Suprapubic skin (tissue), 4 donors: ENCODE measurements around the gene HIPK3. TPM values are rescaled to one million over a fixed set of nuclear protein-coding genes. Genes with fewer than 3 reads are reported as not detected.

Experiments
- DNase-seq, 2 donors: peaks; one replicate each; pipeline ENCODE4 v3.0.0-alpha.2; 2019; ENCODE audit warnings: low spot score in 2 of 2
- H3K27ac ChIP-seq: fragments of 200-600 bp; sonication (generic); one replicate; pipeline ENCODE4 v1.5.1; 2019
- H3K27me3 ChIP-seq: fragments of 200-600 bp; sonication (generic); one replicate; pipeline ENCODE4 v1.5.1; 2019
- H3K36me3 ChIP-seq: fragments of 200-600 bp; sonication (generic); one replicate; pipeline ENCODE4 v1.5.1; 2019
- H3K4me1 ChIP-seq: fragments of 200-600 bp; sonication (generic); one replicate; pipeline ENCODE4 v1.5.1; 2019
- H3K4me3 ChIP-seq: fragments of 200-600 bp; sonication (generic); one replicate; pipeline ENCODE4 v1.5.1; 2019; ENCODE audit warnings: mild to moderate bottlenecking
- H3K9me3 ChIP-seq: fragments of 200-600 bp; sonication (generic); one replicate; pipeline ENCODE4 v1.5.1; 2019
- CTCF ChIP-seq, 2 donors: fragments of 200-600 bp in 1 of 2; fragments of 450-650 bp in 1 of 2; sonication (generic) in 1 of 2; IDR thresholded peaks; one replicate each; pipeline ENCODE4 v1.5.1; 2016 to 2019; ENCODE audit warnings: antibody characterized with exemption in 2 of 2, mild to moderate bottlenecking in 1 of 2, moderate library complexity in 1 of 2
- EP300 ChIP-seq: sonication (generic); formaldehyde crosslinking; IDR thresholded peaks from one replicate; pipeline ENCODE4 v1.6.1; 2017; ENCODE audit warnings: antibody characterized with exemption
- POLR2A ChIP-seq, 2 donors: fragments of 450-650 bp; IDR thresholded peaks; one replicate each; pipeline ENCODE4 v1.6.1; 2017; ENCODE audit warnings: antibody characterized with exemption in 2 of 2, mild to moderate bottlenecking in 2 of 2, moderate library complexity in 2 of 2
- POLR2AphosphoS5 ChIP-seq, 3 donors: sonication (generic); formaldehyde crosslinking; IDR thresholded peaks; one replicate each; pipeline ENCODE4 v1.6.1; 2017; ENCODE audit warnings: antibody characterized with exemption in 3 of 3
- whole genome bisulfite sequencing: methylation state at CpG from one replicate; pipeline ENCODE4 v1.1.5; 2018; 5-methylcytosine and 5-hydroxymethylcytosine counted together
- total RNA-seq, 4 donors: library from RNA; depleted of rRNA; stranded (reverse); fragments of >200 nt; gene quantifications; one replicate each; pipeline ENCODE4 v1.1.0, GENCODE V29; 2016

HIPK3 gene
- total RNA-seq, 4 donors from 2014 or later, result 76.4 to 110 (median 90.6) TPM

GRCh38 chr11:33271059-33271458 is 13.9 kb downstream of the HIPK3 start:
- DNase-seq, result no peak
- H3K4me1 ChIP-seq, result peaks cover 55% of the 10 kb centered on the region
- WGBS, result 81% methylated on average over 3 of the region's 3 CpGs
- no peaks in the 10 kb centered on the region for H3K36me3 ChIP-seq
- TF ChIP-seq POLR2A (IDR thresholded peaks at IDR 0.05), result no peak
- no peaks in the 10 kb centered on the region for H3K9me3 ChIP-seq
- H3K27me3 ChIP-seq, result no peaks in the 10 kb centered on the region
- H3K27ac ChIP-seq, result no peak overlapping the region
- H3K4me3 ChIP-seq, result no peak overlapping the region

GRCh38 chr11:33272338-33273107 is 15.3 kb downstream of the HIPK3 start:
- no peak overlapping the region for H3K4me3 ChIP-seq
- DNase-seq, result no peak
- no peaks in the 10 kb centered on the region for H3K36me3 ChIP-seq
- WGBS, result 82% methylated on average over 13 of the region's 13 CpGs
- H3K27me3 ChIP-seq, result no peaks in the 10 kb centered on the region
- H3K4me1 ChIP-seq, result peaks cover 51% of the 10 kb centered on the region
- TF ChIP-seq EP300, result no peak
- no peak for TF ChIP-seq CTCF (IDR thresholded peaks at IDR 0.05)
- no peak for TF ChIP-seq POLR2AphosphoS5 (IDR thresholded peaks at IDR 0.05)
- TF ChIP-seq POLR2A (IDR thresholded peaks at IDR 0.05), result no peak
- no peak overlapping the region for H3K27ac ChIP-seq
- H3K9me3 ChIP-seq, result no peaks in the 10 kb centered on the region

GRCh38 chr11:33273656-33274055 is 16.5 kb downstream of the HIPK3 start:
- no peak for DNase-seq
- peaks cover 51% of the 10 kb centered on the region for H3K4me1 ChIP-seq
- no peak for TF ChIP-seq EP300
- TF ChIP-seq POLR2A (IDR thresholded peaks at IDR 0.05), result no peak
- no peak for TF ChIP-seq POLR2AphosphoS5 (IDR thresholded peaks at IDR 0.05)
- TF ChIP-seq CTCF (IDR thresholded peaks at IDR 0.05), result no peak

GRCh38 chr11:33280411-33280810 is 23.2 kb downstream of the HIPK3 start:
- DNase-seq, result no peak
- Histone ChIP-seq H3K4me1 (peaks cover 15% of the 10 kb centered on the region), H3K27me3 (no peaks in the 10 kb centered on the region), H3K4me3 (no peak overlapping the region), H3K27ac (no peak overlapping the region), H3K36me3 (no peaks in the 10 kb centered on the region), H3K9me3 (no peaks in the 10 kb centered on the region)
- TF ChIP-seq CTCF (IDR thresholded peaks at IDR 0.05) (no peak), EP300 (no peak), POLR2A (IDR thresholded peaks at IDR 0.05) (no peak), POLR2AphosphoS5 (IDR thresholded peaks at IDR 0.05) (no peak)

More at GRCh38 chr11:33273656-33274055, 16.5 kb downstream of the HIPK3 start:
- H3K36me3 ChIP-seq, result no peaks in the 10 kb centered on the region
- no peak overlapping the region for H3K4me3 ChIP-seq
- no peak overlapping the region for H3K27ac ChIP-seq
- no peaks in the 10 kb centered on the region for H3K27me3 ChIP-seq
- H3K9me3 ChIP-seq, result no peaks in the 10 kb centered on the region

GRCh38 chr11:33281758-33282157 is 24.6 kb downstream of the HIPK3 start:
- DNase-seq, result no peak
- no peak overlapping the region for H3K27ac ChIP-seq
- H3K36me3 ChIP-seq, result peaks cover 5% of the 10 kb centered on the region
- H3K27me3 ChIP-seq, result no peaks in the 10 kb centered on the region
- H3K4me3 ChIP-seq, result no peak overlapping the region
- TF ChIP-seq EP300 (no peak), CTCF (IDR thresholded peaks at IDR 0.05) (no peak), POLR2A (IDR thresholded peaks at IDR 0.05) (no peak), POLR2AphosphoS5 (IDR thresholded peaks at IDR 0.05) (no peak)
- H3K4me1 ChIP-seq, result peaks cover 11% of the 10 kb centered on the region
- no peaks in the 10 kb centered on the region for H3K9me3 ChIP-seq

- Histone ChIP-seq H3K36me3 (peaks cover 14% of the 10 kb centered on the region), H3K27me3 (no peaks in the 10 kb centered on the region), H3K9me3 (no peaks in the 10 kb centered on the region), H3K4me1 (no peaks in the 10 kb centered on the region), H3K27ac (no peak overlapping the region), H3K4me3 (no peak overlapping the region)
- DNase-seq, result no peak
- no peak for TF ChIP-seq POLR2AphosphoS5 (IDR thresholded peaks at IDR 0.05)
- TF ChIP-seq EP300, result no peak
- no peak for TF ChIP-seq POLR2A (IDR thresholded peaks at IDR 0.05)
- TF ChIP-seq CTCF (IDR thresholded peaks at IDR 0.05), result no peak
- WGBS, result 89% methylated on average over 2 of the region's 2 CpGs
These were observed 27.6 kb downstream of the HIPK3 start for GRCh38 chr11:33284818-33285217.
